GM18909 (cell line): ENCODE results near the gene MARS1.

Experiments used
- ATAC-seq: cut with Tn5 transposase; IDR thresholded peaks from one replicate; pipeline ENCODE4 v1.9.1; 2021; ENCODE audit warnings: mild to moderate bottlenecking; ENCODE audit not compliant: unreplicated experiment, poor library complexity

The MARS1 gene

DNA sequence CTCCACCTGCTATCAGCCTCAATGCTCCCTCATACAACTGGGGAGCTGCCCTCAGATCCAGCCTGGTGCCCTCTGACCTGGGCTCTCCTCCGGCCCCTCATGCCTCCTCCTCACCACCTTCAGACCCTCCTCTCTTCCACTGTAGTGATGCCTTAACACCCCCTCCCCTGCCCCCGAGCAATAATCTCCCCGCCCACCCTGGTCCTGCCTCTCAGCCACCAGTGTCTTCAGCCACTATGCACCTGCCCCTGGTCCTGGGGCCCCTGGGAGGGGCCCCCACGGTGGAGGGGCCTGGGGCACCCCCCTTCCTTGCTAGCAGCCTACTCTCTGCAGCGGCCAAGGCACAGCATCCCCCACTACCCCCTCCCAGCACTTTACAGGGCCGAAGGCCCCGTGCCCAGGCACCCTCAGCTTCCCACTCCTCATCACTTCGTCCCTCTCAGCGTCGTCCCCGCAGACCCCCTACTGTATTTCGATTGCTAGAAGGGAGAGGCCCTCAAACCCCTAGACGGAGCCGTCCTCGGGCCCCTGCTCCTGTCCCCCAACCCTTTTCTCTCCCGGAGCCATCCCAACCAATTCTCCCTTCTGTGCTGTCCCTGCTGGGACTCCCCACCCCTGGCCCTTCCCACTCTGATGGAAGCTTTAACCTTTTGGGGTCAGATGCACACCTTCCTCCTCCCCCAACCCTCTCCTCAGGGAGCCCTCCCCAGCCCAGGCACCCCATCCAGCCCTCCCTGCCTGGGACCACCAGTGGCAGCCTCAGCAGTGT lies 37.9 kb downstream of the MARS1 start:
- no peak for ATAC-seq

DNA sequence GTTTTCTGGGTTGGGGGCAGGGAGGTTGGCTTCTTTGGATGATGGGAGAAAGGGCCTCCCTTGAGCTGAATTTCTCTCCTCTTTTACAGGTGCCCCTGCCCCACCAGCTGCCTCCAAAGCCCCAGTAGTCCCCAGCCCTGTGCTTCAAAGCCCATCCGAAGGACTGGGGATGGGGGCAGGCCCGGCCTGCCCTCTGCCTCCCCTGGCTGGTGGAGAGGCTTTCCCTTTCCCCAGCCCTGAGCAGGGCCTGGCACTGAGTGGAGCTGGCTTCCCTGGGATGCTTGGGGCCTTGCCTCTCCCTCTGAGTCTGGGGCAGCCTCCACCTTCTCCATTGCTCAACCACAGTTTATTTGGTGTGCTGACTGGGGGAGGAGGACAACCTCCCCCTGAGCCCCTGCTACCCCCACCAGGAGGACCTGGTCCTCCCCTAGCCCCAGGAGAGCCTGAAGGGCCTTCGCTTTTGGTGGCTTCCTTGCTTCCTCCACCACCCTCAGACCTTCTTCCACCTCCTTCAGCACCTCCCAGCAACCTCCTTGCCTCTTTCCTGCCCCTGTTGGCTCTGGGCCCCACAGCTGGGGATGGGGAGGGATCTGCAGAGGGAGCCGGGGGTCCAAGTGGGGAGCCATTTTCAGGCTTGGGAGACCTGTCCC lies 38.7 kb downstream of the MARS1 start:
- no peak for ATAC-seq

DNA sequence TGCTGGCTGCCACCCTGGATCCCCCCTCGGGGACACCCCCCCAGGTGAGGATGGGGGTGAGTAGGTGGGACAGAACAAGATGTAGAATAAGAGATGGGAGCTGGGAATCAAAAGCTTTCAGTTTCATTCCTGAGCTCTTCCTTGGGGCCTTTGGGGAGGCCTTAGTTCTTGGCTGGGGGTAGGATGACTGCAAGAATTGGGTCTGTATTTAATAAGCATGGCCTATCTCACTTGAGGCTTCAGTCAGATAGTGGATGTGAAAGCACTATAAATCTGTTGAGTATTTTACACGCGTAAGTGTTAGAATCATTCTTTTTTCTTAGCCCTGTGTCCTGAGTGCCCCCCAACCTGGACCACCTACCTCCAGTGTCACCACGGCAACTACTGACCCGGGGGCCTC lies 39.3 kb downstream of the MARS1 start:
- no peak for ATAC-seq

DNA sequence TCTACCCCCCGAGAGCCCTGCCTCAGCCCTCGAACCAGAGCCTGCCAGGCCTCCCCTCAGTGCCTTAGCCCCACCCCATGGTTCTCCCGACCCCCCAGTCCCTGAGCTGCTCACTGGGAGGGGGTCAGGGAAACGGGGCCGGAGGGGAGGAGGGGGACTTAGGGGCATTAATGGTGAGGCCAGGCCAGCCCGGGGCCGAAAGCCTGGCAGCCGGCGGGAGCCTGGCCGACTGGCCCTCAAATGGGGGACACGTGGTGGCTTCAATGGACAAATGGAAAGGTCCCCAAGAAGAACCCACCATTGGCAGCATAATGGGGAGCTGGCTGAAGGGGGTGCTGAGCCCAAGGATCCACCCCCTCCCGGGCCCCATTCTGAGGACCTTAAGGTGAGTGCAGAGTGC lies 40.3 kb downstream of the MARS1 start:
- ATAC-seq, result no peak

DNA sequence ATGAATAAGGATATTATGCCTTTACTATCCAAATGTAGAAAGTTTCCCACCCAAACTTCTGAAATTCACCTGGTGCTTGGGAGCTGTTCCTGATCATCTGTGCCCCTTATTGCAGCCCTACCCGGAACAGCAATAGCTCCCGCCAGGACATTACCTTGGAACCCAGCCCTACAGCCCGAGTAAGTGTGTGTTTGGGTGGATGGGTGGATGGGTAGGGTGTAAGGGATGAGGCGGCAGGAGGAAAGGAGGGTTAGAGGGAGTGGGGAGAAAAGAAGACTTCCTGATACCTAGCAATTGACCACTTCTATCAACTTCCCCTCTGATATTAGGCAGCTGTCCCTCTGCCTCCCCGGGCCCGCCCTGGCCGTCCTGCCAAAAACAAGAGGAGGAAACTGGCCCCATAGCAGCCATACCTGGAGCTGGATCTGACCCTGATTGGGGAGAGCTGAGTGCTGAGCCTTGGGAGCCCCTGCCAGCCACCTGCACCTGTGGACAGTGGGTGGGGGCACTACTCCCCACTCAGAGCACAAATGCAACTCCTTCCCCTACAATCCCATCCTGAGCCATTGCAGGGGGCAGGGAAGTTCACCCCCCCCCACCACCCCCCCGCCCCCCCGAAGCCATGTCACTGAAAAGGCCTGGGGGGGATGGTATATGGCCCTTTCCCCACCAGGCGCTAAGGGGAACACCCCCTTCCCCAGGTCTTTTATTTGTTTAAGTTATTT lies 41.1 kb downstream of the MARS1 start:
- ATAC-seq, result no peak

DNA sequence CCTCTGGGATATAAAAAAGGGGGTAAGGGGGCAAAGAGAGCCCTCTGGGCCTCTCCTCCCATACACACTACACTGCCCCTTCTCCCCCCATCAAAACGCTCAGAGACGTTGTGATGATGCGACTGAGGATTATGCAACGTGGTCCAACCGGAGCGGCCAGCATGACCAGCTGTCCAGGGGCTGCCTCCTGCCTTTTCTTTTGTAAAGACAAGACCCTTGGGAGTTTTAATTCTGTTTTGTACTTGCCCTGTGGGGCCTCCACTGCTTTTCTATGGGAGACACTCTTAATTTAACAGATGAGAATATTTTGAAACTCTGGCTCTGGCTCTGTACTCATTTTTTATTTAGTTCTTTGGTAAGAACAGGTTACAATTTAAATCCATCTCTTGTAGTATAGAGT lies 42.0 kb downstream of the MARS1 start:
- ATAC-seq, result no peak

DNA sequence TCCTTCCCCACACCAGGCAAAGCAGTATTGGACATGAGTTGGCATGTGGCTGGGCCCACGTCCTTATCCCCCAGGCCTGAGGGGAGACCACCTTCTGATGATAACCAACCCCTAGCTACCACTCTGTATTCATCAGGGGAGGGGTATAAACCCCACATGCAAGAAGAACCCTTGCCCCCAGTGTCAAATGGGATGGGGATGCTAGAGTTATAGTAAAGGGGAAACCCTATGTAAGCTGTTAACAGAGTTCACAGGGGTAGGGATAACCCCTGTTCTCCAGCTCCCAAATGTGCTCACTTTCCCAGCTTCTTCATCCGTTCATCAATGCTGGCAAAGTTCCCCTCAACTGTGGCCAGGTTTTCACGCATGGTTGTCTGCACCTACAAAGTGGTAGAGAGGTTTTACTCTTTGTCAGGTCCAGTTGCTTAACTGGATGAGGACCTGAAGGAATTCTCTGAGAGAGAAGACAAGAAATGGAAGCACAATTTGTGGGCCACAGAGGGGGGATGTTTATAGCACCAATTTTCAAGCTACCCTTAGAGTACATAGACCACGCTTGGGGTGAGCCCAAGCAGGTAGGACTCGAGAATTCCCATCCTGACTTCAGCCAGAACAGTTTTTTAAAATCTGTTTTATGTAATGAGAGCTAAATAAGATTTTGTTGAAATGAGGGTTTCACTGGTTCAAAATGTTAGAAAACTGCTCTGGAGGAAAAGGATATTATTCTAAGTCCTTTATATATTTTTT lies 42.7 kb downstream of the MARS1 start:
- ATAC-seq, result no peak

DNA sequence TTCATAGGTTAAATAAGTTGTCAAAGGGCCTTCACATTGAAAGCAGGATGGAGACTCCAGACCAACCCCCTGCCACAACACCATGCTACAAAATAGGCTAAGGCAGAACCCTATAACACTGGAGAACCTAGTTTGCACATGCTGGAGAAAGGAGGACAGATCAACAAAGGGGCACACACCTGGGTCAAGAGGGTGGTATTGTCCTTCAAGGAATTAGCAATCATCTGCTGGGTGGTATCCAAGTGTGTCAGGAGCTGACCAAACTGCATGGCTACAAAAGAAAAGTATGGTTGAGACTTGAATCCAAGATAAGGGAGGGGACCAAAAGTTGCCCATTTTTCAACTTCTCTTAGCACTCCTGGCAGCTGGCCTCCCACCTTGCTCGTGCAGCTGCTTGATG lies 44.0 kb downstream of the MARS1 start:
- no peak for ATAC-seq

DNA sequence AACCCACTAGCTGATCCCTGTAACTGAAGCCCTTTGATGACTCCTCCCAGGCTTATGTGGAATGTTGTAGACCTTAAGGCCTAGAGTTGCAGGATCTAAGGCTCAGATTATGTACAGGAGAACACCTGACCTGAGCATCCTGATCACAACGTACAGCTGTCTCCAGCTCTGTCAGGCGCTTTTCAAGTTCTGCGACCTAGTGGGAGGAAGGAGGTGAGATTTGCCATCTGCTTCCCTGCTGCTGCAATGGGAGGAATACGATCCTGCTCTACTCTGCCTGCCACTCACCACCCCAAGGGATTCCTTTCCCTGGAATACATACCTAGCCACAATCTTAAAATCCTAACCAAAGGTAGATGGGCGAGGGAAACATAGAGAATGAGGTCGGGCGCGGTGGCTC lies 45.2 kb downstream of the MARS1 start:
- ATAC-seq, result no peak

DNA sequence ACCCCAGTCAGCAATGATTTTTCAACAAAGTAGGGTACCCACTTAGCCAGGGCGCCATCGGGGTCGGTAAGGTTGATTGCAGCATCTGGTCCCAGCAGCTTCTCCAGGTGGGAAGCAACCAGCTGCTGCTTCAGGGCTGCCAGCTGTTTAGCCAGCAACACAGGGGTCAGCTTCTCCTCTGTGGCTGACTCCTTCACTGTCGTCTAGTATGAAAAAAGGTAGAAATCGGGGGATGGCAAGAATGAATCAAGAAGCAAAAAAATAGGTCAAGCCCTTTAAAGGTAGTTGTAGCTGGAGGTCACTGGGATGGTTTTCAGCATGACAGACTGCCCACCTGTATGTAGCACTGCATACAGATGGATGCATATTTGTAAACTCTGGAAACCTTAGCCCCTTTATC lies 46.4 kb downstream of the MARS1 start:
- no peak for ATAC-seq

DNA sequence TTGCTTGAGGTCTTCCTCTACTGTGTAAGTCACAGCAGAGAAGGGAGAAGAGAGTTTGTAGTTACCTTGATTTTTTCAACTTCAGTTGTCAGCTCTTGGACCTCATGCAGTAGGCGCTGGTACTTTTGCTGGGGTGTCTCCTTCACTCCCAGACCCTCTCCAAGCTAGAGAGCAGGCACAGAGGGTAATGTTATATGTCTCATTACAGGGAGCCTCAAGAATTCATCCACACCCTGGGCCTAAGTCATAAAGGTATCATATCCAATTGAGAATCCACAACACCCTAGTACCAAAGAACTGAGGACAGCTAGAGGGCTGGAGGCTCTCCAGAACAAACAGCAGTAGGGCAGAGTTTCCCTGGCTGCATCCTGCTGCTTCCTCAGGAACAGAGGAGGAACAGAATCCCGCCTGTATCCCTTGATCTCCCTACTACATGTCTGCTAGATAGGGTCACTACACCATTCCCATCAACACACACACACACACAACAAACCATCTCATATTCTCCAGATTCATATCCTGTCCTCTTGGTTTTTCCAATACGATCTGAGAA lies 47.2 kb downstream of the MARS1 start:
- ATAC-seq, result no peak

DNA sequence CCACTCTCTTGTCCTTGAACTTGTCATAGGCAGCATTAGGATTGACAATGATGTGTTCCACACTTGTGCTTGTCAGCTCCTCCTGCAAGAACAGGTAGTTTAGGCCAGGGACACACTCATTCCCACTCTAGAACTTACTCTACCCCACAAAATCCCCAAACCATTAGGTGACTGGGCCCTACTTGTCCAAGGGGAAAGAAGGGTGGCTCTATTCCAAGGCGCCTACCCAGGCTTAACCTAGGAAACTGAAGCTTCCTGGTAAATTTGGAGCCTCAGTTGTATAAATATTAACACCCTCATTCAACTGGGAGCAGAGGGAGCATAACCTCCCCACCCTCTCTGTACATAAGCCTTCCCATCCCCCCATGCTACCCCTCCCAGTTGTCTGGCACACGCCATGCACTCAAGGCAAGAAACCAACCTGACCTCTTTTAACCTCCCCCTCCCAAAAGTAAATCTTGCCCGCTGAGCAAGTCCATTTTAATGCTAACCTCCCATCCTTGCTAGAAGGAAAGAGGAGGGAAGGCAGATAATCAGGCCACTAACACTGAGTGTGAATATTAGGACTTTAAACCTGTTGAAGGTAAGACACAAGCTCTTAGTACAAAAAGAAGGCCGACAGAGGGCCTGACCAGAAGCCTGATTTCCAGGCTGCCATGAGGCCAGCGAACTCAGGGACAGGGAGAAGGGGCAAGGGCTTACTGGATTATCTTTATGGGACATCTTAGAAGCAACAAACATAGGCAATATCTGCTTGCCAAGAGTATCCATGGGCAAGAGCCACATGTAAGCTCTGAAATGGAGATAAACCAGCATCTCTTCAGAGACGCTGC lies 48.1 kb downstream of the MARS1 start:
- ATAC-seq, result no peak

DNA sequence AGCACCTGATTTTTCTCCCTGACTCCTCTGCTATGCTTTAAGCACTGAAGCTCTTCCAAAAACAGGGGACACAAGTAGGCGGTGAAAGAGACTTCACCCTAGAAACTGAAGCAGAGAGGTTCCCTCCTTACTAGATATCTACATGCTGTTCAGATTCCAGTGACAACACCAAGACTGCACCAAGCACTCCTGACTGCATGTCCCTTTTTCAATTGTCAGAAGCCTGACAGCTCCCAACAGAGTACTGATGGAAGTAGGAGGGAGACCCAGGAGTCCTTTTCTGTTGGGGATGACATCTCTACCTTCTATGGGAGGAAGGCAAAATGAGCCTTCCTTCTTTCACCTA lies 48.7 kb downstream of the MARS1 start:
- no peak for ATAC-seq

DNA sequence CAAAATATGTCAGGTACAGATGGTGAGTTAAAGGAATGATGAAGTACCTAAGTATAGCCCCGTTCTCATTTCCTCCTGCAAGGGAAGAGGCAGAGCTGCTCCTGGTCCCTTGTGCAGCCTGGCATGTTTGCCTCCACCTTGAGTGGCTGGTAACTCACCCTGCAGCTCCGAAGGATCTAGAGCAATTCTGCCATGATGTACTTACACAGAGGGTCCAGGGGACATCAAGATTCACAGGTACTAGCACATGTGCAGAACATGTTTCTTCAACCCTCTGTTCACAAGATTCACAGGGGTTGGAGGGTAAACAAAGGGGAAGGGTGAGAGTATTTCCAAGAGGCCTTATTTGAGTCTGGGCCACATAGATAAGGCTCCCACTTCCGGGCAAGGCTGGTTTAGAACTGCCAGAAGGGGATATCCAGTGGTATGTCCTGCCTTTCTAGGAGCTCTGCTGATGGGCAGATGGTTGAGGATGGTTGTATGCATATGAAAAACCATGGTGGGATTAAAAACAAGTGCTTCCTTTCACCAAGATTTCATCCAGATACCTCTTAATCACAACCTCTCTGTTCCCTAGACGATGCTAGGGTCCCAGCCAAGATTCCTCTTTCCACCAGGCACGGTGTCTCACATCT lies 51.4 kb downstream of the MARS1 start:
- no peak for ATAC-seq

DNA sequence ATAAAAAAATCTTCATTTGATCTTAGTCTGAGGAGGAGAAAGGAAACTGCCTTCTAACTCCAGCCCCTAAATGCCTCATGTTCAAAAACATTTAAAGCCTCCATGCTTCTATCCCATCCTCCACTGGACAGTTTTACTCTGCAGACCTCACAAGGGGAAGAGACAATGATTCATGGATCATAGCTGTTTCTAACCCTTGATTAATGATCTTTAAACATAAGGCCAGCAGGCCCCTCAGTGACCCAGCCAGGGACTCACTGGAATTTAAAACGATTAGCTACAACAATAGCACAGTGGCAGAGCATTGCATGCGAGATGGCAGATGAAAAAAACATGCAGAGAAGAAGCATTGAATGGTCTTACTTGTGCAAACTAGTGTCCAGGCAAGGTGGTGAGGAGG lies 53.1 kb downstream of the MARS1 start:
- no peak for ATAC-seq

DNA sequence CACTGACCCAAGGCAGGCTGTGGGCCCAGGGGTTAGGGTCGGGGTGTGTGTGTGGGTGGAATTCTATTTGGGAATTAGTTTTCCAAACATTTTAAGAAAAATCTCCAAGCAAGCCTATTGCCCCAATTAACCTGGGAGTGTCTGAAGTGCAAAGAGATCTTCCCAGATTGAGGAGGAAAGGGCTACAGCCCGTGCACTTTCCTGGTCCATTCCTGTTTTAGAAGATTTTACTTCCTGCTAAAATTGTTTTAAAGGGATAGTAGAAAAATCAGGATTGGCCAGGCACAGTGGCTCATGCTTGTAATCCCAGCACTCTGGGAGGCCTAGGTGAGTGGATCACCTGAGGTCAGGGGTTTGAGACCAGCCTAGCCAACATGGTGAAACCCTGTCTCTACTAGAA lies 53.8 kb downstream of the MARS1 start:
- no peak for ATAC-seq

DNA sequence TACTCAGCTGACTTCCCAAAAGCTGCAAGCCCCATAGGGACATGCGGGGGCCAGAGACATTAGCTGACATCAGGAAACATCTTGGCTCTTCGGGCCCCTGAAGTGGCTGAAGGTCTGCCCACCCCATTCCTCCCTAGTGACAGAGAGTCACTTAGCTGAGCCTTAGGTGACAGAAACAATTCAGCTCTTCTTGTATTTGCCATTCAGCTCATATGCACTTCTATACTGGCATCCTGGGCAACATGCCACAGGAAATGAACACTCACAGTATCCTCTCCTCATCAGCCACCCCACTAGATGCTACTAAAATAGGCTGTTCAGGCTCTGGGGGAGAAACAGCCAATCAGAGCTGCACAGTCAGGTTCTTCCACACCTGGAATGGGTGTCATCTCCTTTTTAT lies 55.7 kb downstream of the MARS1 start:
- ATAC-seq, result no peak

DNA sequence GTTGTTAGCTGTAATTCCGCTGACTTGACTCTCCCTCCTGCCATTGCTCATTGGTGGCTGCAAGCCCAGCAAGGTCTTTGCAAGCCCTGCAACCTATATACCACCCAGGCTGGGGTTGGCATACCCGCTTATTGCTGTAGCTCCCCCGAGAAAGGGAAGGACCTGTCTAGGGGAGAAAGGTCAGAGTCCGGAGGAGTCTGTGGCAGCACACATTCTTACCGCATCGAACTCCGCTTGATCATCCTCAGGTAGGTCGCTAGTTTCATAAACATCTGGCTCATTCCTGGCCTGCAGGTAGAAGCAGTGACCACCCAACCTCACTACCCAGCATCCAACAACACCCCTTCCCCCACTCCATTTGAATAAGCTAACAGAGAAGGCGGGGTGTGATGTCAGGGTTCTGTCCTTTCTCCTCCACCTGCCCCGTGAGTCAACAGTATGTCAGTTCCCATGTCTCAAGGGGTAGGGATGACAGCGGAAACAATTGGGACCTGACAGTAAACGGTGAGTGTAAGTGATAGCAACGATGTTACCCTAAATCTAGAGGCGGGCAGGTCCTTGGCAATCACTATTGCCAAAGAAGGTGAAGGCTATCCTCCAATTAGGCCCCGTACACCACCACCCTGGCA lies 58.1 kb downstream of the MARS1 start:
- no peak for ATAC-seq
